ENCODE measurements around the gene HPCAL4. TPM values are rescaled to one million over a fixed set of nuclear protein-coding genes. Genes with fewer than 3 reads are reported as not detected.

The HPCAL4 gene
- total RNA-seq, 1 experiment from 2014 or later: 0.50 TPM

DNA sequence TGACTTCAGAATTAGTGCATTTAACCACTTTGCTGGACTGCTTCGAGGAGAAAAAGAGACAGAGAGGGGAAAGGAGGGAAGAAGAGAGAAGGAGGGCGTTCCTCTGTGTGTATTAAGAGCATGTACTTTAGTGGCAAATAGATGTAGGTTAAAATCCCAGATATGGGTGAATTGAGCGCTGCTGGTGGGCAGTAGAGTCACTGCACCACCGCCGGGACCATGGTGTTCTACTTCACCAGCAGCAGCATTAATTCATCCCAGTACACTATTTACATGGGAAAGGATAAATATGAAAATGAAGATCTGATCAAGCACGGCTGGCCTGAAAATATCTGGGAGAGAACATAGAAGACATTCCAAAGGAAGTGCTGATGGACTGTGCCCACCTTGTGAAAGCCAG, 26.6 kb upstream of the HPCAL4 start (continued):
- TF ChIP-seq, protein P1, sequence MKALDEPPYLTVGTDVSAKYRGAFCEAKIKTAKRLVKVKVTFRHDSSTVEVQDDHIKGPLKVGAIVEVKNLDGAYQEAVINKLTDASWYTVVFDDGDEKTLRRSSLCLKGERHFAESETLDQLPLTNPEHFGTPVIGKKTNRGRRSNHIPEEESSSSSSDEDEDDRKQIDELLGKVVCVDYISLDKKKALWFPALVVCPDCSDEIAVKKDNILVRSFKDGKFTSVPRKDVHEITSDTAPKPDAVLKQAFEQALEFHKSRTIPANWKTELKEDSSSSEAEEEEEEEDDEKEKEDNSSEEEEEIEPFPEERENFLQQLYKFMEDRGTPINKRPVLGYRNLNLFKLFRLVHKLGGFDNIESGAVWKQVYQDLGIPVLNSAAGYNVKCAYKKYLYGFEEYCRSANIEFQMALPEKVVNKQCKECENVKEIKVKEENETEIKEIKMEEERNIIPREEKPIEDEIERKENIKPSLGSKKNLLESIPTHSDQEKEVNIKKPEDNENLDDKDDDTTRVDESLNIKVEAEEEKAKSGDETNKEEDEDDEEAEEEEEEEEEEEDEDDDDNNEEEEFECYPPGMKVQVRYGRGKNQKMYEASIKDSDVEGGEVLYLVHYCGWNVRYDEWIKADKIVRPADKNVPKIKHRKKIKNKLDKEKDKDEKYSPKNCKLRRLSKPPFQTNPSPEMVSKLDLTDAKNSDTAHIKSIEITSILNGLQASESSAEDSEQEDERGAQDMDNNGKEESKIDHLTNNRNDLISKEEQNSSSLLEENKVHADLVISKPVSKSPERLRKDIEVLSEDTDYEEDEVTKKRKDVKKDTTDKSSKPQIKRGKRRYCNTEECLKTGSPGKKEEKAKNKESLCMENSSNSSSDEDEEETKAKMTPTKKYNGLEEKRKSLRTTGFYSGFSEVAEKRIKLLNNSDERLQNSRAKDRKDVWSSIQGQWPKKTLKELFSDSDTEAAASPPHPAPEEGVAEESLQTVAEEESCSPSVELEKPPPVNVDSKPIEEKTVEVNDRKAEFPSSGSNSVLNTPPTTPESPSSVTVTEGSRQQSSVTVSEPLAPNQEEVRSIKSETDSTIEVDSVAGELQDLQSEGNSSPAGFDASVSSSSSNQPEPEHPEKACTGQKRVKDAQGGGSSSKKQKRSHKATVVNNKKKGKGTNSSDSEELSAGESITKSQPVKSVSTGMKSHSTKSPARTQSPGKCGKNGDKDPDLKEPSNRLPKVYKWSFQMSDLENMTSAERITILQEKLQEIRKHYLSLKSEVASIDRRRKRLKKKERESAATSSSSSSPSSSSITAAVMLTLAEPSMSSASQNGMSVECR (CRISPR knock-in tag; IDR thresholded peaks at IDR 0.05; ENCODE audit: borderline replicate concordance): no peak
- TF ChIP-seq ZNF423 (CRISPR knock-in tag; IDR thresholded peaks at IDR 0.05): no peak

GRCh38 chr1:39713557-39713956, 22.3 kb upstream of the HPCAL4 start:
- Mint-ChIP-seq H3K27me3 (ENCODE audit: low read depth) (peaks cover 100% of the 10 kb centered on the region), H3K9me3 (no peaks in the 10 kb centered on the region), H3K36me3 (no peaks in the 10 kb centered on the region), H3K4me3 (no peak overlapping the region), H3K4me1 (peaks cover 12% of the 10 kb centered on the region), H3K27ac (no peak overlapping the region)
- ATAC-seq (no peak), DNase-seq (ENCODE audit: low spot score) (no peak)
- ChIA-PET POLR2A (no interaction called here), CTCF (interaction anchor here (2.0 to 4.2 kb wide), 3 partner anchors 12 to 107 kb away, joined by 8 to 62 read pairs (median 24); no protein-coding TSS in a partner anchor)
- TF ChIP-seq ZNF232 (CRISPR knock-in tag; IDR thresholded peaks at IDR 0.05) (no peak), ZNF416 (CRISPR knock-in tag; IDR thresholded peaks at IDR 0.05) (no peak), ZNF138 (CRISPR knock-in tag; conservative IDR thresholded peaks at IDR 0.05) (no peak), ZNF671 (CRISPR knock-in tag; IDR thresholded peaks at IDR 0.05) (no peak), JUN (CRISPR knock-in tag; IDR thresholded peaks at IDR 0.05) (no peak), ZNF219 (CRISPR knock-in tag; IDR thresholded peaks at IDR 0.05; ENCODE audit: borderline replicate concordance) (no peak), ZNF281 (CRISPR knock-in tag; IDR thresholded peaks at IDR 0.05) (no peak), PRRX2 (CRISPR knock-in tag; IDR thresholded peaks at IDR 0.05) (no peak), GABPB1 (CRISPR knock-in tag; IDR thresholded peaks at IDR 0.05) (no peak), ELF4 (CRISPR knock-in tag; IDR thresholded peaks at IDR 0.05; ENCODE audit: low read depth) (no peak), ZMAT4 (CRISPR knock-in tag; IDR thresholded peaks at IDR 0.05) (no peak), ERG (CRISPR knock-in tag; IDR thresholded peaks at IDR 0.05) (no peak)
- TF ChIP-seq, protein P2, sequence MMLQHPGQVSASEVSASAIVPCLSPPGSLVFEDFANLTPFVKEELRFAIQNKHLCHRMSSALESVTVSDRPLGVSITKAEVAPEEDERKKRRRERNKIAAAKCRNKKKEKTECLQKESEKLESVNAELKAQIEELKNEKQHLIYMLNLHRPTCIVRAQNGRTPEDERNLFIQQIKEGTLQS (CRISPR knock-in tag; conservative IDR thresholded peaks at IDR 0.05): no peak
- TF ChIP-seq, protein P3, sequence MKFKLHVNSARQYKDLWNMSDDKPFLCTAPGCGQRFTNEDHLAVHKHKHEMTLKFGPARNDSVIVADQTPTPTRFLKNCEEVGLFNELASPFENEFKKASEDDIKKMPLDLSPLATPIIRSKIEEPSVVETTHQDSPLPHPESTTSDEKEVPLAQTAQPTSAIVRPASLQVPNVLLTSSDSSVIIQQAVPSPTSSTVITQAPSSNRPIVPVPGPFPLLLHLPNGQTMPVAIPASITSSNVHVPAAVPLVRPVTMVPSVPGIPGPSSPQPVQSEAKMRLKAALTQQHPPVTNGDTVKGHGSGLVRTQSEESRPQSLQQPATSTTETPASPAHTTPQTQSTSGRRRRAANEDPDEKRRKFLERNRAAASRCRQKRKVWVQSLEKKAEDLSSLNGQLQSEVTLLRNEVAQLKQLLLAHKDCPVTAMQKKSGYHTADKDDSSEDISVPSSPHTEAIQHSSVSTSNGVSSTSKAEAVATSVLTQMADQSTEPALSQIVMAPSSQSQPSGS (CRISPR knock-in tag; IDR thresholded peaks at IDR 0.05; ENCODE audit: borderline replicate concordance, low read depth): no peak
